Measurements from ENCODE around the gene RELT.

Gene RELT

GRCh38 chr11:73404048-73404447, 27.8 kb downstream of the RELT start:
- H3K4me3 ChIP-seq (ENCODE audit: low read length): no peak overlapping the region
- TF ChIP-seq ZNF274 (IDR thresholded peaks at IDR 0.05; ENCODE audit: low read depth, low read length): no peak

GRCh38 chr11:73404506-73405145, 28.4 kb downstream of the RELT start:
- TF ChIP-seq ZNF274 (IDR thresholded peaks at IDR 0.05; ENCODE audit: low read depth, low read length): no peak
- no peak overlapping the region for H3K4me3 ChIP-seq (ENCODE audit: low read length)

DNA sequence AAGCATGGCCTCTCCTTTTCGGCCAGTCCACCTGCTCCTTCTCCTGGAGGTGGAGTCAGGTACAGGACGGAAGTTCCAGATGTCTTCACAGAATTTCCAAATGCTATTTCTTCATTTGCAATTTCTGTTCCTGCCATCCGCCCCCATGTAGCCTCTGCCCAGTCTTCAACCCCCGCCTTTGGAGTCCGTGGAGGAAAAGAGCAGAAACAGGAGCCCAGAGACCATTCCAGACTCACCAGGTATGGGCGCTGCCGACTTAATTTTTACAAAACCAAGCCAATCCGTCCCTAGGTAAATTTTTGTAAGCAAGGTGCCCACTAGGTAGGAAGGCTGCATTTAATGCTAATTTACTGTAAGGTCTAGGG, 28.9 kb downstream of the RELT start:
- TF ChIP-seq ZNF274 (IDR thresholded peaks at IDR 0.05; ENCODE audit: low read depth, low read length): no peak
- H3K4me3 ChIP-seq (ENCODE audit: low read length): no peak overlapping the region

- no peak for TF ChIP-seq ZNF274 (IDR thresholded peaks at IDR 0.05; ENCODE audit: low read depth, low read length)
- H3K4me3 ChIP-seq (ENCODE audit: low read length): no peak overlapping the region
Observed at GRCh38 chr11:73406131-73406530, 29.9 kb downstream of the RELT start.

GRCh38 chr11:73406619-73407018, 30.4 kb downstream of the RELT start:
- TF ChIP-seq ZNF274 (IDR thresholded peaks at IDR 0.05; ENCODE audit: low read depth, low read length): no peak
- no peak overlapping the region for H3K4me3 ChIP-seq (ENCODE audit: low read length)

DNA sequence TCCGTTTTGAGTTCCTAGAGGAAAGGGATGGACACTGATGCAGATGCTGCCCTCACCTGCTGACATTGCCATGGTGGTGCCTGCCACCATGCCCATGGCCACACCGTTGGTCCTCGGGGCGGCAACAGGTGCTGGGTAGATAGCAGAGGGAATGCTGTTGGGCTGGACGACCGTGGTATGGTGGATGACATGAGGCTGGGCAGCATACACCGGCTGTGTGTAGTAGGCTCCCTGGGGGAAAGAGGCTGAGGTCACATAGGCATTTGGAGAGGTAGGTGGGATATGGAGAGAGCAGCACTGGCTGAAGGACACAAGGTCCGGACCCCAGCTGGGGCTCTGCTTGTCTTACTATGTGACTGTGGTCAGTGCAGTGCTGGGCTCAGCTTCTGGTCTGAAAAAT, 33.2 kb downstream of the RELT start:
- no peak overlapping the region for H3K4me3 ChIP-seq (ENCODE audit: low read length)
- TF ChIP-seq ZNF274 (IDR thresholded peaks at IDR 0.05; ENCODE audit: low read depth, low read length): no peak

DNA sequence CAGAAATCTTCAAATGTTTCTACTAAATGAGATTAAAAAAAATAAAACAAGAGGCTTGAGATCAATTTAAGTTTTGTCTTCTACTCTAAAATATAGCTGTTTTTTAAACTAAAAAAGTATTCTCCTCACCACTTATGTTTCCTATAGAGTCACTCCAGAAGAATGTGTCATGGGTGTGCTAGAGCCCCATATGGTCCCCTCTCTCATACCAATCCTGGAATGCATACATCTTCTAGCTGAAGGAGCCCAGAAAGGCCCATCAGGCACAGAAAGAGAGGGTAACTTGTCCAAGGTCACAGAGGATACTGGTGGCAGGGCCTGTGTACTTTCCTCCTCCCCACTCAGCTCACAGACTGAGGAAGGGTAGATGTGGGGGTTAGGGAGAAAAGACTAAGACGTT, 34.4 kb downstream of the RELT start:
- H3K4me3 ChIP-seq (ENCODE audit: low read length): no peak overlapping the region
- no peak for TF ChIP-seq ZNF274 (IDR thresholded peaks at IDR 0.05; ENCODE audit: low read depth, low read length)

DNA sequence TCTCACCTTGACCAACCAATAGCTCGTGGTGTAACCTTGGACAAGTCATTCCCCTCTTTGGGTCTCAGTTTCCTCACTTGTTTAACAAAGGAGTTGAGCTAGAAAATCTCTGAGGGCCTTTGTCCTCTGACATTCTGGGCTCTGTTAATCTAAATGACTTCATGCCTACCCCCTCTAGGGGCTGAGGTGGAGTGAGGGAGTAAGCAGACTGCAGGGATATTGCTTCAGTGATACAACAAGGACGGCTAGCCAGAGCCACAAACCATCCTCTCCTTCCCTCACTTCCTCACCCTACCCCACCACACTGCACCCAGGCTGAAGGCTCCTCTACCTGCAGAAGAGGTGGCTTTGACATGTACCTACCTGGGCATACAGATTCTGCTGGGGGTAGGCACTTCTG, 34.8 kb downstream of the RELT start:
- no peak for TF ChIP-seq ZNF274 (IDR thresholded peaks at IDR 0.05; ENCODE audit: low read depth, low read length)
- no peak overlapping the region for H3K4me3 ChIP-seq (ENCODE audit: low read length)

GRCh38 chr11:73412308-73412707, 36.1 kb downstream of the RELT start:
- no peak overlapping the region for H3K4me3 ChIP-seq (ENCODE audit: low read length)
- no peak for TF ChIP-seq ZNF274 (IDR thresholded peaks at IDR 0.05; ENCODE audit: low read depth, low read length)

DNA sequence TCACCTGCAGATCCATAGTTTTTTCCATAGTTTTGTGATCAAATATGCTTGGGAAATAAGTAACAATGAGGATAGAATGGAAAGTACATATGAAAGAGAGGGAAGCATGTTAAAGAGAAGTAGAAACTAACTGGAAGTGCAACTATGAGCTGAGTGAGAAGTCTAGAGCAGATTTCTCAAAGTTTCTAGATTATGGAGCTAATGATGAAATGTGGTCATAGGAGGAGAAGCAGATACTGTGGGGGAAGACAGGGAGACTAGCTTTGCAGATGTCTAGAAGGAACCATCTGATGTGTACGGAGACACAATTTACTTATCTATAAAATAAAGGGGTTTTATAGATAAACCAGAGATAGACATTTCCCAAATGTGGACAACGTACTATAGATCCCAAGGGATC, 37.1 kb downstream of the RELT start:
- H3K4me3 ChIP-seq (ENCODE audit: low read length): no peak overlapping the region
- no peak for TF ChIP-seq ZNF274 (IDR thresholded peaks at IDR 0.05; ENCODE audit: low read depth, low read length)

DNA sequence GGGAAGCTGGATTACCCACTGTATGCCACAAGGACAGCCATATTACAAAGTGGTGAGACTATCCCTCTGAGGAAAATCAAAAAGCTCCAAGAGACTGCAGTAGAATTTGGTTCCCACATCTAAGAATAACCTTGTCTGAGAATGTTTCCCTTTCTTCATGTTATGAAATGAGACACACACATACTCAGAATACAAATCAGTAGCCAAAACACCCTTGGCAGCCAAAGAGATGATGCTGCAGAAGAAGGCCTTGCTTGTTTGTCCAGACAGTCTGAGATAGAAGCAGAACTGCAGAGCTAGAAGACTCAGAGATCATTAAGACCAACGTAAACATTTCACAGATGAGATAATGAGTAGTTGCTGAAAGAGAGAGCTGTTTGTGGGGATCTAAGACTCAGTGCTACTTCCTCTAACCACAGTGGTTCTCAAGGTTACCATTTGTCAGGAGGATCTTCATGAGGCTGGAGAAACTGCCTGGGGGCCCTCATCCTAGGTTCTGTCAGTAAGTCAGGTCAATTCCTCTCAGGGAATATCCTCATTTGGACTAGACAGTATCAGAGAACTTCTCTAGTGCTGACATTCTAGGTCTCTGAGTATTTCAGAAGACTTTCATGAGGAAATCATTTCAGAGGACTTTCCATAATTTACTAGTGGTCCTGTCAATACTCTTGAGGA, 38.9 kb downstream of the RELT start:
- no peak overlapping the region for H3K4me3 ChIP-seq (ENCODE audit: low read length)
- no peak for TF ChIP-seq ZNF274 (IDR thresholded peaks at IDR 0.05; ENCODE audit: low read depth, low read length)

GRCh38 chr11:73415854-73416615, 39.8 kb downstream of the RELT start:
- no peak overlapping the region for H3K4me3 ChIP-seq (ENCODE audit: low read length)
- TF ChIP-seq ZNF274 (IDR thresholded peaks at IDR 0.05; ENCODE audit: low read depth, low read length): no peak

- TF ChIP-seq ZNF274 (IDR thresholded peaks at IDR 0.05; ENCODE audit: low read depth, low read length): no peak
- H3K4me3 ChIP-seq (ENCODE audit: low read length): no peak overlapping the region
Observed at GRCh38 chr11:73416786-73417185, 40.6 kb downstream of the RELT start.

DNA sequence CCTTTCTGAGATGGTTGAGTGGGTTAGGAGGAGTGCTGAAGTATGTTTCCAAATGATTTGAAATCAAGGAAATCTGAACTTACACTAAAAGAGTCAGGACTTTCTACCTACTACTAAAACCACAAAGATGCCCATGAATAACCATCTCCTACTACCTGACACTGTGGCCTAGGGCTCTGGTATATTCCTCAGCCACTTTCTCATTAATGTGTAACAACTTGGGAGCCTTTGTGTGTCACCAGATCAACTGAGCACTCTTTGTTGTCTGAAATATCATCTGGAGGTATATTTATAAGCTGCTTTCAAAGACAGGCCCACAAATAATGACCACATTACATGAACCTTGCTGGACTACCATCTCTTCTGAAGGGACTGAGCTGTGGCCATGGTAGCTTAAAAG, 43.9 kb downstream of the RELT start:
- no peak overlapping the region for H3K4me3 ChIP-seq (ENCODE audit: low read length)
- TF ChIP-seq ZNF274 (IDR thresholded peaks at IDR 0.05; ENCODE audit: low read depth, low read length): no peak

- no peak for TF ChIP-seq ZNF274 (IDR thresholded peaks at IDR 0.05; ENCODE audit: low read depth, low read length)
- no peak overlapping the region for H3K4me3 ChIP-seq (ENCODE audit: low read length)
Observed at GRCh38 chr11:73422886-73423285, 46.7 kb downstream of the RELT start.

All from GM08714 (cell line).